Pancreas (tissue), 10 donors: ENCODE results near the gene RXRA. TPM values are rescaled to one million over a fixed set of nuclear protein-coding genes. Genes with fewer than 3 reads are reported as not detected.

Experiments
- ATAC-seq, 4 donors: fragments of 200-7000 bp; cut with Tn5 transposase; one replicate each; pipeline versions ENCODE4 v1.8.0 to v1.9.1; 2020; ENCODE audit warnings: mild to moderate bottlenecking in 4 of 4, moderate library complexity in 4 of 4
- DNase-seq, 6 donors: peaks; one replicate each; pipeline ENCODE4 v3.0.0-alpha.2; 2020
- FAIRE-seq: peaks from 2 replicates; lab custom pipeline; 2012; peaks lifted over from hg19 to GRCh38; lab: Jason Lieb, UNC
- H3K27ac ChIP-seq, 4 donors: fragments of 200-600 bp; sonication (generic); 1 replicate in 3 of 4; 2 replicates in 1 of 4; pipeline versions ENCODE4 v1.5.0 to v1.8.0; 2020
- H3K27me3 ChIP-seq, 4 donors: fragments of 200-600 bp; one replicate each; pipeline ENCODE4 v1.8.0; 2021
- H3K36me3 ChIP-seq, 3 donors: fragments of 200-600 bp; sonication (generic) in 1 of 3; one replicate each; pipeline versions ENCODE4 v1.5.0 to v1.8.0; 2020 to 2021
- H3K4me1 ChIP-seq, 3 donors: fragments of 200-600 bp; one replicate each; pipeline ENCODE4 v1.8.0; 2021
- H3K4me3 ChIP-seq, 4 donors: fragments of 200-600 bp; sonication (generic) in 2 of 4; one replicate each; pipeline versions ENCODE4 v1.5.0 to v1.8.0; 2020 to 2021
- H3K9me3 ChIP-seq, 4 donors: fragments of 200-600 bp; one replicate each; pipeline ENCODE4 v1.8.0; 2021
- WGBS, 2 donors: extraction: QIAGEN DNeasy Blood & Tissue Kit; methylation state at CpG; one replicate each; pipeline ENCODE4 v1.1.7; 2013; 5-methylcytosine and 5-hydroxymethylcytosine counted together
- intact Hi-C, 3 donors: fragments of 100-400 bp; cut with DNase I; formaldehyde crosslinking; loops; one replicate each; pipeline versions ENCODE4 v1.11.1 to v1.14.2; 2022
- polyA plus RNA-seq, 2 donors: library from polyadenylated mRNA; stranded (reverse); fragments of 200-250 nt; gene quantifications; one replicate each; pipeline ENCODE4 v1.2.3, GENCODE V29; 2013
- total RNA-seq, 6 donors: library from RNA; stranded (reverse); fragmentation: NEBNext Ultra II Directional in 4 of 6; extraction: Animal tissue kit (Norgen Biotek cat#: 25700) in 4 of 6; gene quantifications; one replicate each; pipeline versions ENCODE4 v1.2.1 to v1.2.4, GENCODE V29; 2021 to 2023
- TF ChIP-seq, protein P1 (sequence below), 4 donors: fragments of 200-600 bp; sonication (generic) in 3 of 4; IDR thresholded peaks; one replicate each; pipeline versions ENCODE4 v1.5.0 to v1.8.0; 2021; ENCODE audit warnings: antibody characterized with exemption in 4 of 4
- donor health status: healthy with polysubstance abuse.
- donor health status: DM: no; HTN: no; CAD: no; lungs with moderate emphysema.
- donor health status: DM: no; HTN: no; CAD: no.
- donor health status: control.
- donor health status: control.
- donor health status: Bipolar disorder and iron deficiency.
- donor health status: DM: yes; HTN: yes; CAD: no.
- donor health status: DM: no; HTN: no; CAD: no.
- donor health status: DM: no; HTN: no; CAD: no.
- donor health status: DM: yes; HTN: yes; CAD: no.

RXRA gene
- total and polyA plus RNA-seq, 8 donors, result 20.2 to 35.1 (median 22.9) TPM

DNA sequence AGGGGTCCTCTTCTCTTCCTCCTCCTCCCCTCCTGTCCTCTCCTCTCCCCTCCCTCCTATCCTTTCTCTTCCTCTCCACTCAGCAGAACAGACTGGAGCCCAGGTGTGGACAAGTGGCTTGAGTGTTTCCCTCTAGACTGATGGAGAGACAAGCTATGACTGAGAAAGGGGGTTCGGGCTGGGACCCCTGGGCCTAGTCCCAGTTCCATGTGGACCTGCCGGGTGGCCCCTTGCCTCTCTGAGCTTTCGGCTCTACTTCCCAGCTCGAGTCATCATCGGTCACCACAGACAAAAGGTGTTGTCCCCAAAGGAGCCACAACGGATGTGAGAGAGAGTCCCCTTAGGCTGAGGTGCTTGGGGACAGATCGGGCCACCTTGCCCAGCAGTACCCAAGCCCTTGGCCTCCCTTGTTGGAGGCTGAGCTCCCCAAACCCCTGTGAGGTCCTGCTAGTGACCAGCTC is 3.4 kb upstream of the RXRA start:
- Histone ChIP-seq H3K4me1 (peaks cover 0 to 5% (median 3%) of the 10 kb centered on the region in 3 donors), H3K27ac (no peak overlapping the region), H3K36me3 (no peaks in the 10 kb centered on the region), H3K9me3 (no peaks in the 10 kb centered on the region), H3K27me3 (no peaks in the 10 kb centered on the region), H3K4me3 (no peak overlapping the region)
- TF ChIP-seq, protein P1, sequence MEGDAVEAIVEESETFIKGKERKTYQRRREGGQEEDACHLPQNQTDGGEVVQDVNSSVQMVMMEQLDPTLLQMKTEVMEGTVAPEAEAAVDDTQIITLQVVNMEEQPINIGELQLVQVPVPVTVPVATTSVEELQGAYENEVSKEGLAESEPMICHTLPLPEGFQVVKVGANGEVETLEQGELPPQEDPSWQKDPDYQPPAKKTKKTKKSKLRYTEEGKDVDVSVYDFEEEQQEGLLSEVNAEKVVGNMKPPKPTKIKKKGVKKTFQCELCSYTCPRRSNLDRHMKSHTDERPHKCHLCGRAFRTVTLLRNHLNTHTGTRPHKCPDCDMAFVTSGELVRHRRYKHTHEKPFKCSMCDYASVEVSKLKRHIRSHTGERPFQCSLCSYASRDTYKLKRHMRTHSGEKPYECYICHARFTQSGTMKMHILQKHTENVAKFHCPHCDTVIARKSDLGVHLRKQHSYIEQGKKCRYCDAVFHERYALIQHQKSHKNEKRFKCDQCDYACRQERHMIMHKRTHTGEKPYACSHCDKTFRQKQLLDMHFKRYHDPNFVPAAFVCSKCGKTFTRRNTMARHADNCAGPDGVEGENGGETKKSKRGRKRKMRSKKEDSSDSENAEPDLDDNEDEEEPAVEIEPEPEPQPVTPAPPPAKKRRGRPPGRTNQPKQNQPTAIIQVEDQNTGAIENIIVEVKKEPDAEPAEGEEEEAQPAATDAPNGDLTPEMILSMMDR (IDR thresholded peaks at IDR 0.05), result no peak
- peak in 3 of 6 donors; percentile 18 to 45 (median 23) for DNase-seq
- ATAC-seq, result no peak
- intact Hi-C loops, result loop anchor here in 1 of 3 donors (10.0 kb wide), 1 partner anchor 148 kb away; no protein-coding TSS in a partner anchor
- FAIRE-seq, result no peak
- 86 to 92% methylated on average over 7 of the region's 7 CpGs for whole genome bisulfite sequencing, 2 donors

DNA sequence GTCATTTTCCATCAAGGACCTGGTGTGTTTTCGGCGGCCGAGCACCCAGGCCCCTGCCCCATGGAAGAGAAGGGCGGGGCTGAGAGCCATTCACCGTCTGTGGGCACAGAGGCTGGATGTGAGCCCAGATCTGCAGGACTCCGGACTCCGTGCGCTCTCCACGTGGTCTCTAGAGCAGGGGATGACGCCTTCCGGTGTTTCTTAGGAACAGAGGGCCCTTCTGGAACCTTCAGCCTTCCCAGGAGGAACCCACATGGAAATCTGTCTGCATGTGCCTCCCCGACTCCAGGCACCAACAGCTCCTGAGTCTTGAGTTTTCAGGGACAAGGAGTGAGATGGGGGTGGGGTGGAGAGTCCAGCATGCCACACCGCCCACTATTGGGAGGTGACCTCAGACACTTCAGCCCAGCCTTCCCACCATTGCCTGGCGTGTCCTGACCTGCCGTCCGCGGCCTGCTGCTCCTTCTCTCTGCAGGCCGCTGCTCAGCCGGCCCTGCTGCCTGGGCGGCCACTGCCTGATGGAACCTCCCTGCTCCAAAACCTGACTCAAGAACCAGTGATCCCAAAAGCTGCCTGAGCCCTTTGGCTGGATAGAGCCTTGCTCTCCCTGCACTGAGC is 2.4 kb upstream of the RXRA start:
- Histone ChIP-seq H3K9me3 (no peaks in the 10 kb centered on the region), H3K27me3 (no peaks in the 10 kb centered on the region), H3K4me3 (no peak overlapping the region), H3K27ac (no peak overlapping the region), H3K4me1 (peaks cover 3 to 14% (median 12%) of the 10 kb centered on the region in 3 donors), H3K36me3 (no peaks in the 10 kb centered on the region)
- FAIRE-seq (no peak), ATAC-seq (peak in 2 of 4 donors; percentile 6 to 13), DNase-seq (peak in 5 of 6 donors; percentile 46 to 65 (median 59))
- 42 to 57% methylated on average over 15 to 20 of the region's 20 CpGs for WGBS, 2 donors
- intact Hi-C loops, result loop anchor here in 1 of 3 donors (10.0 kb wide), 1 partner anchor 149 kb away; no protein-coding TSS in a partner anchor
- TF ChIP-seq, protein P1 (IDR thresholded peaks at IDR 0.05), result no peak

DNA sequence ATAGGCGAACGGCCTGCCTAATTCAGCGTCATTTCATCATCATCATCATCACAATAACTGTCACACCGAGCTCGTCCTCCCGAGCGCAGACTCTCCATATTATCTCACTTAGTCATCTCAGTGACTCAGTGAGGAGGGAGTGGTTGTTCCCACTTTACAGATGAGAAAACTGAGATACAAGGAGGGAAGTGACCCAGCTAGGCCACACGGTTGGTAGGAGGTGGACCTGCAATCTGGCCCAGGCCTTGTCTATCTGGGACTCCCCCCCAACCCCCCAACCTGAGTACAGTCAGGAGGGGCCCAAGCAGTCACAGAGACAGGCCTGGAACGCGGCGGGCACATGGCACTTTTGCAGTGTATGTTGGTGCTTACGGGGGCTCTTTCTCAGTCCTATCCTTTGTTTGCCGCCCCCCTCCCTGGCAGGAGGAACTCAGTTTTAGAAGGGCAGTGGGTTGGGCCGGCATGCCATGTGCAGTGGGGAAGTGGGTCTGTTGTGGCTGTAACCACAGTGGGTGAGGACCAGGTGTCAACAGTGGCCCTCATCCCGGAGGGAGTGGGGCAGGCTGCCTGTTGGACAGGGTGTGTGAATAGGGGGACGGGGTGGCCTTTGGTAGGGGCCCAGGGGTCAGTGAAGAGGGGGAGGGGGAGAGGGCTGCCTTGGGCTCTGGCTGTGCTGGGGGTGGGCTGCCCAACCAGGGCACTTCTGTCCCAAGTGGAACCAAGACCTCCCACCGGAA is 1.7 kb upstream of the RXRA start:
- Histone ChIP-seq H3K36me3 (no peaks in the 10 kb centered on the region), H3K4me3 (peak overlapping the region in 2 of 4 donors; percentile 76 to 86), H3K27me3 (no peaks in the 10 kb centered on the region), H3K9me3 (no peaks in the 10 kb centered on the region), H3K4me1 (peaks cover 6 to 21% (median 19%) of the 10 kb centered on the region in 3 donors), H3K27ac (peak overlapping the region in 3 of 4 donors; percentile 88 to 91 (median 88))
- intact Hi-C loops, result loop anchor here in 1 of 3 donors (5.0 to 10.0 kb wide), 2 partner anchors 118 to 150 kb away; no protein-coding TSS in a partner anchor
- TF ChIP-seq, protein P1 (IDR thresholded peaks at IDR 0.05), result no peak
- peak in 4 of 6 donors; percentile 37 to 60 (median 50) for DNase-seq
- ATAC-seq, result no peak
- no peak for FAIRE-seq
- WGBS, 2 donors, result 89 to 96% methylated on average over 16 to 17 of the region's 17 CpGs

DNA sequence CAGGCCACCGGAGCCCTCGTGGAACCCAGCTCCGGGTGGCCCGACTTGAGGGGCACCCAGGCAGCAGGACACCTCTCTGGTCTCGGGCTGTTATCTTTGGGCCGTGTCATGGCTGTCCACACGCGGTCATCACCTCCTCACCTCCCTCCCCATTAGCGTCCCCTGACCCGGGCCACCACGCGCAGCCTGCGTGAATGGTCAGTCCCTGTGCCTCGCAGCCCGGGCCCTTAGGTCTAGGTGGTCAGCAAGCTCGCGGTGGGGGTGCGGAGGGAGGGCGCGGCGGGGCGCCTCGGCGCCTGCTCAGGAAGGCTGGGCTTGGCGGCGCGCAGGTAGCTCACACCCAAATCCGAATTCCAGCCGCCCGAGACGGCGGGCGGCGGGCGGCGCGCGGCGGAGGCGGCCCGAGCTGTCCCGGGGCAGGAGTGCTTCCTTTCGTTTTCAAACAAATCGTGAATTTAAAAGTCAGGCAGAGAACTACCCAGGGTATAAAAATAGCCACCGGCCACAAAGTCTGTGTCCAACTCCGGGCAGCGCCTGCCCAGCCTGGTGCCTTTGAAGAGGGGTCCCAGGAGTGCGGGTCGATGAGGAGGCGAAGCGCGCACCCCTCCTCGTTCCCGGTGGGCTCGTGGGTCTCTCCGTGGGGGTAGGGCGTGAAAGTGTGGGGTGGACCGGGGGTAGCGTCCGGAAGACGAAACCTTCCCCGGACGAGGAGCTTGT is 1.0 kb upstream of the RXRA start:
- peak; percentile 17 to 43 (median 28) for ATAC-seq
- WGBS, 2 donors, result 6 to 7% methylated on average over 62 to 63 of the region's 63 CpGs
- Histone ChIP-seq H3K4me1 (peaks cover 10 to 28% (median 26%) of the 10 kb centered on the region in 3 donors), H3K4me3 (peak overlapping the region; percentile 24 to 86 (median 64)), H3K27me3 (no peaks in the 10 kb centered on the region), H3K9me3 (no peaks in the 10 kb centered on the region), H3K36me3 (no peaks in the 10 kb centered on the region), H3K27ac (peak overlapping the region; percentile 84 to 91 (median 88))
- intact Hi-C loops, result loop anchor here in 1 of 3 donors (5.0 to 10.0 kb wide), 2 partner anchors 117 to 150 kb away; no protein-coding TSS in a partner anchor
- DNase-seq, result peak; percentile 45 to 89 (median 64)
- TF ChIP-seq, protein P1 (IDR thresholded peaks at IDR 0.05), result no peak
- FAIRE-seq, result no peak
